T-helper 9 cell (primary cell): Measurements from ENCODE around the gene HOXA10.

Source experiments
- DNase-seq: peaks from one replicate; pipeline ENCODE4 v3.0.0-alpha.2; 2020

The HOXA10 gene

DNA sequence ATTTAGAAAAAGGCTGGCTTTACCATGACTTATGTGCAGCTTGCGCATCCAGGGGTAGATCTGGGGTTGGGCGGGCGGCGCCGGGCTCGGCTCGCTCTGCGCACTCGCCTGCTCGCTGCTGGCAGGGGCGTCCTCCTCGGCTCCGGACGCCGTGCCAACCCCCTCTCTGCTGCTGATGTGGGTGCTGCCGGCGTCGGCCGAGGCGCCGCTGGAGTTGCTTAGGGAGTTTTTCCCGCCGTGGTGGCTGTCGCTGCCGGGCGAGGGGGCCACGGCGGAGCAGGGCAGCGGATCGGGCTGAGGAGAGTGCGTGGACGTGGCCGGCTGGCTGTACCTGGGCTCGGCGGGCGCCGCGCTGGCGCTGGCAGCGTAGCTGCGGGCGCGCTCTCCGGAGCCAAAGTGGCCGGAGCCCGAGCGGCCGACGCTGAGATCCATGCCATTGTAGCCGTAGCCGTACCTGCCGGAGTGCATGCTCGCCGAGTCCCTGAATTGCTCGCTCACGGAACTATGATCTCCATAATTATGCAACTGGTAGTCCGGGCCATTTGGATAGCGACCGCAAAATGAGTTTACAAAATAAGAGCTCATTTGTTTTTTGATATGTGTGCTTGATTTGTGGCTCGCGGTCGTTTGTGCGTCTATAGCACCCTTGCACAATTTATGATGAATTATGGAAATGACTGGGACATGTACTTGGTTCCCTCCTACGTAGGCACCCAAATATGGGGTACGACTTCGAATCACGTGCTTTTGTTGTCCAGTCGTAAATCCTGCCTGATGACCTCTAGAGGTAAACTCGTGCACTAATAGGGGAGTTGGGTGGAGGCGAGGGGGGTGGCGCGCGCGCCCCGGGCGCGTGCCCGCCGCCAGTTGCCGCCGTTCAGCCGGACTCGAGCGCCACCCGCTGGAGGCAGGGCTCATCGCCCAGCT, 30.8 kb downstream of the HOXA10 start, which contains the start of gene HOXA5:
HOXA5 (minus strand) TSS at position 659 of the 927 bp plus-strand sequence; CDS start at position 585, 74 bp downstream.
- no peak for DNase-seq

DNA sequence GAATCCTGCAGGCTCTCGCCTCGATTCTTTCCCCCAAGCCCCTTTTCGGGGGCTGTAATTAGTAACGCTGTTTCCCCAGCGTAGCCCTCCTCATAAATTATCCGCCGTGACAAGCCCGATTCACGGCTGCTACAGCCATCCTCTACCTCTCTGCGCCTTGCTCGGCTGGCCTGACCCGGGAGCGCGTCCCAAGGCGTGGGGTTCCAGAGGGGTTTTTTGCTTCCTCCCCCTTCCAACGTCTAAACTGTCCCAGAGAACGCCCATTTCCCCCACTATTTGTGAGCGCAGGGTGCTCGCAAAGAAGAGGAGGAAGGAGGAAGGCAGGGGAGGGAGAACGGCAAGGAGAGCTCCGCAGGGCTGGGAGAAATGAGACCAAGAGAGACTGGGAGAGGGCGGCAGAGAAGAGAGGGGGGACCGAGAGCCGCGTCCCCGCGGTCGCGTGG, 31.5 kb downstream of the HOXA10 start:
- no peak for DNase-seq

DNA sequence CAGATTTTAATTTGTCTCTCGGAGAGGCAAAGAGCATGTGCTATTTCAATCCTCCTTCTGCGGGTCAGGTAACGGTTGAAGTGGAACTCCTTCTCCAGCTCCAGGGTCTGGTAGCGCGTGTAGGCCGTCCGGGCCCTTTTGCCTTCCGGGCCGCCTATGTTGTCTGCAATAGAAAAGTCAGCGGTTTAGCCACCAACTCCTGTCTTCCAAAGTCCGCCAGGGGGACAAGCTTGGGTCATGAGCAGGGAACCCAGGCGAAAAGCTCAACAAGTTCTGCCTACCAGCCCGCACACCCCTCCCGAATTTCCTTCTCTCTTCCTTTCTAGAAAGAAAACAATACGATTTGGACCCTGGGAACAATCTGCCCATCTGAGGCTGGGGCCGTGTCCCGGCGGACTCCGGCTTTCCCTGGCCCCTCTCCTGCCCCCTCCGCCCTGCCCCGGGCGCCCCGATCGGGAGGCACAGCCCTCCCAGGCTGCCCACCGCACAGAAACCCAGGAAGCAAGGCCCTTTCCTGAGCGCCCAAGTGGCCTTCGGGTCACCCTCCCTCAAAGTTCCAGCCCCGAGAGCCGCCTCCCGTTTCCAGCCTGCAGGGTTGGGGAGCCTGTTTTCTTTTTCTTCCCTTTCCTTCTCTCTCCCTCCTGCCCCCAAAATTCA, 32.1 kb downstream of the HOXA10 start:
- no peak for DNase-seq

DNA sequence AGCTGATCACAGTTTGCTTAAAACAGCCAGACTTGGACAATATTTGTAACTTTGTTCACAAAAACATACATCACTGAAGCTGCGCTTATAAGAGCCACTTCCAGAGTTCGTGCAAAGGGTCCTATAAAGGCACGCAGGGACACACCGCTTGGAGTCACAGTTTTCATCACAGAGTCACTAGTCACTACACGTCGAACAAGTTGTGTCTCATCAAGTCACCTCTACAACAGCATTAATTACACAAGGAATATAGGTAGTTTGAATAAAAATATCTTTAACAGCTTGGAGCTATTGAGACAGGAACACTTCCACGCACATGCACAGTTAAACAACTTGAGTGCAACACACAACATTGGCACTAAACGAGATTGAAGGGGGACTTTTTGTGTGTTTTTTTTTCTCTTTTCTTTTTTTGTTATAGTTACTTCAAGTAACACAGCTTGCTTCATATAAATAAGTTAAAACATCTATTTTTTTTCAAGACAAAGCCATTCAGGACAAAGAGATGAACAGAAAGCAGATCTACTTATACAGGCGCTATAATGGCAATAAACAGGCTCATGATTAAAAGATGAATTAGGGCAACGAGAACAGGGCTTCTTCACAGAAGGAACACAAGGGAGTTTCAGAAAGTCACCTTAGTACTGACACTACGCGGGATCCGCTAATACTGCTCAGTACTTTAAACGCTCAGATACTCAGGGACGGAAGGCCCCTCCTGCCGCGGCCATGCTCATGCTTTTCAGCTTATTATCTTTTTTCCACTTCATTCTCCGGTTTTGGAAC, 32.8 kb downstream of the HOXA10 start:
- DNase-seq, result no peak

DNA sequence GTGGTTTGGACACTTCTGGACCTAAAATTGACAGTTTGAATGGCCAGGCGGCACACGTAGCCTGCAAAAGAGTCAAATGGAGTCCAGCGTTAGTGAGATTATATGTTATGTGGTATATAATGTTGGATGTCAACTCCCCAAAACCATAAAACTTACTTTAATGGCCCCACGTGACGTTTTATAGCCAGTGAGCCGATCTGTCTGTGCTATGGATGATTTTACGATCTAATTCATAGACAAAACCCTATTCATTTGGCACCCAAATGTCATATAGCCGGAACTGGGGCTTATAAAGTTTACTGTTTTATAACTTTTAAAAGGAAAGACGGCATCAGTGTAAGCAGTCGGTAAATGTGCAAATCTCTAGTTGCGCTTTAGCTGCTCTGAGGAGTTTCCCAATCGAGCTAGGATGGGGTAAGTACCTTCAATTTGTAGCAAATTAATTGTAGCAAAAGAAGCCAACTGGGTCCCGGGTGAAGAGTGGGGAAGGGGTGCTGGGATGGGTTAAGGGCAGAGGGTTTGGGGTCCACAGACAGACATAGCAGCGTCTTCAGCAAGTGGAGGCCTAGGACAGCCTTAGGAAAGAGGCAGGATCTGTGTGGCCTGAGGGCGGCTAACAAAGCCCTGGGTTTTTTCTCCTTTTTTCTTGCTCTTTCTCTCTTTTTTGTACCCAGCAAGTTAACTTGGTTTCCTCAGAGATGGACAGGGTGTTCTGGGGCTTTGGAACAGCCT, 33.8 kb downstream of the HOXA10 start:
- no peak for DNase-seq

DNA sequence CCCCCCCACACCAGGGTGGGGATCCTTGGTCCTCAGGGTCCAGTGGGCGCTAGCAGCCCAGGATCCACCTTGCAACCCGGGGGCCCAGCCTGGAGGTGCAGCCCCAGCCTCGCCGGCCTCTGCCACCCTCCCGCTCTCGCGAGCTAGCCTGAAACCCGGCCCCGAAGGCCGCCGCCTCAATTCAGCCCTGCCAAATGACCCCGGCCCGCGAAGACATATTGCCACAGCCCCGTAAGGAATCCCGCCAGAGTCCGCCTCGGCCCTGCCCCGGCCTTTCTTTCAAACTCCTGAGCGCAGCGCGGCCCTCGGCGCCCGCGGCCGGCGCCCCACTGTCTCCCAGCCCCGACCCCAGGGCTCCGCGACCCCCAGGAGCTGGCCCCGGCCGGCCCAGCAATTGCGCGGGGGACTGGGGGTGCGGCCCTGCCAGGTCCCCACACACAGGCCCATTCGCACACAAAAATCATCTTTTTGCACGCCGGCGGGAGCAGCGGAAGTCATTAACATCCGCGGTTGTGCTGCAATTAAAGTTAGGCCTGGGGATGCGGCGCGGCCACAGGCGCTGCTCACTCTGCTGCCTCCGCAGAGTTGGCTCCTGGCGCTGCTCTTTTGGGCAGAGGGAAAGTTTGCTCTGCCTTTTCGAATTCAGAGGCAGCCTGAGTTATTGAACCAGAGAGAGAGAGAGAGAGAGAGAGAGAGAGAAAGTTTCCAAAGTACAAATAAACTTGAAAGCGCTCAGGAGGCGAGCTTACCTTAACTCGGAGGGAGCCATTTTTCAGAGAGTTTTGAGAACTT, 34.6 kb downstream of the HOXA10 start:
- DNase-seq, result no peak

DNA sequence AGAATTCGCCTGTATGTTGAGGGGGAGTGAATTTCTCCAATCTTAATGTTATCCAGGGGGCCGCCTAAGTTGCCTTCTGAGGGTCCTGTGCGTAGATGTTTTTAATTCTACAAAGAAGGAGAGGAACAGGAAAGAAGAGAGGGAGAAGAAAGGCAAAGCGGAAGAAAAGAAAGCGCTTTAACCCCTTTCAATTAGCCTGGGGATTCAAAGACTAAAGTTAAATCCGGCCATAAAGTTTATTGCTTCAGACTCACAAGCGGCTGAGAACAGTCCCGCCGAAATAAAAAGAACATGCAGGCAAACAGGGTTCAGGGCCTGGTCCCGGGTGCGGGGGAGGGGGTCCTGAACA, 35.2 kb downstream of the HOXA10 start:
- DNase-seq, result no peak

DNA sequence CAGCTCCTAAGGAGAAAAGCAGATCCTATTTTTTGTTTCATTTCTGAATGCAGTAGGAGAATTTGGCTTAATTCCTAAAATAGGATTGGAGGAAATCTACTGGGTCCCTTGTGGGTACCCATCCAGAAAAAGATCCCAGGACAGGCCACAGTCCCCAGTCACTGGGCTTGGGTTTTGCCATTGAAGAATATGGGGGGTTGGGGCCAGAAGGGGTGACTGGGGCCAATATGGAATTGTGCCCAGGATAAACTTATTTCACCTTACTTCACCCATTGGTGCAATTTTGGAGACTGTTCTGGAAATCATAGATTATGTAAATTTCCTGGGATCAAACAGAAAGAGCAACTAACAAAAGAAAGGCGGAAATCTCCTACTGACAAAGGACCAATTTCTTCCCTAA, 35.6 kb downstream of the HOXA10 start:
- no peak for DNase-seq

DNA sequence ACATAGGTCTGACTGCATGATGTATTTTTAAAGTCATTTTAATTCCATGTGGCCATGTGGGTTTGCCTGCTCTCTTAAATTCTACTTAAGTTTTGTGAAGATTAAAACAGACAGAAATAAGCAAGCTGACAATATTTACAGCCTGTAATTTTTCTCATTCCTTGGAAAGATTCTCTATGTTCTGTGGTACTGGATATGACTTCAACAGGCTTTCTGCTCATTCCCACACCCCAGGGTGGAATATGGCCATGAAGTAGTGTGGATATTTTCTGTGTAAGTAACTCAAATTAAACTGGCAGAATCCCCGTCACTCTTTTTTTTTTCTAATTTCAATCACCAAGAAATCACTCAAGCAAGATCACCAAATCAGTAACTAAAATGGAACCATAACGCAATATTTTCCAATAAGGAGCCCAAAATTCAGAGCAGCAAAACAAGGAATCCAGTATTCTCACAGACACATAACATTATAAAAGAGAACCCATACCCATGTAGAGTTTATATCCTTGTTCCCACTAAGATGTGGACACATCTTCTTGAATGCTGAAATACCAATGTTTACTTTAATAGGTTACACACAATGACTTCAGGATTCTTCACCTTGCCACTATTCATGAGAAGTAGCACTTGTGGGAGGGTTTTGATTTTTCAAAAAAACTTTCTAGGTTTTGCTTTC, 36.3 kb downstream of the HOXA10 start:
- DNase-seq, result no peak

DNA sequence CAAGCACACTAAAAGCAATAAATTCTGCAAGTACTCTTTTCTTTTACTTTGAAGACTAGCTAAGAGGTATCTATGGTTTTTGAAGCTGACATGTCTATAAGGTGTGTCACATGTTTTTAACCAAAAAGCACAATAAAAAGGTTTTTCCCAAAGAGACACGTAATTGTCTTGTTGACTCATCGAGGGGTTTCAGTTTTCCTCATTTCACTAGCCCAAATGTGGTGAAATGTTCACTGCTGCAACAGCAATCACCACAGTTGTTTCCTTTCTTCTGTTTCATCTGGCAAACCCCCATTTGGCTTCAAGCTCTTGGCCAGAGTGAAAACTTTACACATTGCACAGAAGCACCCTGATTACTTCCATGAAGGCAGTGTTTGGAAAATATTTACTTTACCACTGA, 39.7 kb downstream of the HOXA10 start:
- no peak for DNase-seq

DNA sequence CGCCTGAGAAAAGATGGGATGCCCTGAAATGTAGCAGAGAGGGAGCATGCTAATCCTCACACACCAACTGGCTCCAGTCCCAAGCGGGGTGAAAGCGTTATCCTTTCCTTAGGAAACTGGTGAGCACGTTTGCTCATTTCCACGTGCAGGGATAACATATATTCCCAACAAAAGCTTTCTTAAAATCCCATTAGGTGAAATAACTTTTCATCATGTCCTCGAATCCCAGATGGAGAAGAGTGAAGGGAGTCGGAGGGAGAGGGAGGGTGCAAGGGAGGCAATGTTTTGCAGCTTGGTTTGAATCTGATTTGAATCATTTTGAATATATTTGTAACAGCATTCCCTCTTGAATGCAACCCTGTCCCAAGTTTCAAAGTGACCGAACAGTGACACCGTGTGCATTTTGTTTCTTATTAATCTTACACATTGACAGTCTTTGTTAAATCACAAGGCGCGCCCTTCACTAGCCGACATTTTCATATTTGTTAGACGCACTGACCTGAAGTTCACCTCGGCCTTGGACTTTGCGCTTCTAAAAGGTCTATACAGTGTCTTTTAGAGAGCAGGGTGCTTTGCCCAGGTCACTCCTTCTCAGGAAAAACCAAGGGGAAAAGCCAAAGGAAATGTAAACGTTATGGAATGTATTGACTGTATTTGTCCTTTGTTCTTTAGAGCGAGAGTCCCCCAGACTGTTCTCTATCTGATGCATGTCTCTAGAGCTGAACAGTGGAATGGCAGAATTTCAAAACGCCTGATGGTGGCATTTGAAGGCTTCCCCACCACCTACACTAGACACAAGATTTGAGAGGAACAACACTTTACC, 40.5 kb downstream of the HOXA10 start:
- DNase-seq, result no peak

DNA sequence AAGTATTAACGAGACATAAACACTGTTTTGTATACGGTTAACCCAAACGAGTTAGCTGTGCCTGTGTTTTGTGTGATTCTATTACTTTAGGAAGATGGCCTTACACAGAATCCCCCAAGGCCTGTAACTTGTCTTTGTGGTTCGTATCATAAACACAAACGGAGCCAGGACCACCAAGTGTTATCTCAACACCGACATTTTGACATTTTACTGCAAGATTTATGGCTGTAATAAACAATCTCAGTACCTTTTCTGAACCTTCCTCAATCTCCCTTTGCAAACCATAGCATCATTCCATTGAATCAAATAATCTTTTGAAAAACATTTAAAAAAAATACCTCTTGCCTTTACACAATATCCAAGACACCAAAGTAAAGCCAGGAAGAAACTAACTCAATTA, 41.1 kb downstream of the HOXA10 start:
- DNase-seq, result no peak

DNA sequence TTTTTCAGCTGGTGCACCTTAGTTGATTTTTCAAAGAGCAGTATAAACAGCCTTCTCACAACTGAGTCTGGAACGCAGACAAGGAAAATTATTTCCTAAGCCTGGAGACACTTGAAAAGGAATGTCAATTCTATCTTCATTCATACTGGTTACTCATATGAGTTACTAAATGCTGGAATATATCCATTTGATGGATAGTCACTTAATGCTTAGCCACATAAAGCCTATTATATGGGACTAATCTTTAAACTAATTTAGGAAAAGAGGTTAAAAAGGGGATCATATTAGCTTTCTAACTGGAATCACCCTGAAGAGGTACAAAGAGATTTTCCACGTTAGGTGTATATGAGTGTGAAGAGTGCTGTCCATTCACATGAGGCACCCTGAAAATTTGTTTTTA, 41.9 kb downstream of the HOXA10 start:
- DNase-seq, result no peak

DNA sequence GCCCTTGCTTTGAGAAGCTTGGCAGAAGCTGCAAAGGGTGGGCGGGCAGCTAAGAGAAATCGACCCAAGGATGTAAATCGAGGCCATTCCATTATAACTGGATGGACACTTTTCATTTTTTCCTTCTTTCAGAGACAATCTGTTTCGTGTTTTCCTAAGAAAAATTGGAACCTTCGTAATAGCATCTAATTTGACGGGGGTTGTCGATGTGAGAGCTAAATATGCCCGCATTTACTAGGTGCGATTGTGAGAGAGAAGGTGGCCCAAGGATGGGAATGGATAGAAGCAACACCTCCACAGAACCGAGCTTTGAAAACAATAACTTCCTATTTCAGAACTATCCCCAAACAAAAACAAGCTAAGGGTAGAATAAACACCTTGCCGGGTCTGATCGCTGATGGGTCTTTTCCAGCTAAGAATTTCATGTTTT, 42.7 kb downstream of the HOXA10 start:
- no peak for DNase-seq

DNA sequence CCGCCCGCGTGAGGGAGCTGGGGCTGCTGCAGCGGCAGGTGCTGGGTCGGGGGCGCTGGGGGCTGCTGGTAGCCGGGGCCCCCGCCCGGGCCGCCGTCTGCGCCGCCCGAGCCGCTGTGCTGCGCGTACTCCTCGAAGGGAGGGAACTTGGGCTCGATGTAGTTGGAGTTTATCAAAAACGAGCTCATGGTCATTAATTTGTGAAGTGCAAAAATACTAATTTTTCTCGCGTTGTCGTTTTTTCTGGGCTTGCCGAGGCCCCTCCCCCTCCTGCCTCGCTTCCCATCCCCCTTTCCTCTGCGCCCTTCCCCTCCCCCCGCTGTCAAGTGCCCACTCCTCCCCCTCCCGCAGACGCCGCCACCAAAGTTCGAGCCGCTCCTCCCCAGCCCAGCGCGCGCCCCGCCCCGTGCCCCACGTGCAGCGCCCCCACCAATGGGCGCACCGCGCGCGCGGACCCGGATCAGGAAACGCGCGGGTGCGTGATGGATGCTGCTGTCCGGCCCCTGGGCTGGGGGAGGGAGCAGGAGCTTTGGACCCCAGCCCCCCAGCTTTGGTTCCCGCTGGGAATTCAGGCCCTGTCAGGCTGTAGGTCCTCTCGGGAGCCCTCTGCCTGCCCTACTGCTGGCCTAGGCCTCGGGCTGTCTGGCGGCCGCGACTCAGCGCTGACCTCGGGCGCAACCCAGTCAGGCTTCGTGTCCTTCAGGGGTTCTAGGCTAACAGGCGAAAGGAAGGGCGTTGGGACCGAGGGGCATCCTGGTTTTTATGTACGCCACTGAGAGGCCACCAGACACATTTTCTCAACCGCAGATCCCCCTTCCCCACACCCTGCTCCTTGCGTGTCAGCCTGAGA, 43.4 kb downstream of the HOXA10 start, which contains the start of gene HOXA4:
HOXA4 (minus strand) TSS at position 218 of the 850 bp plus-strand sequence; CDS start at position 194, 24 bp downstream.
- peak; percentile 51 for DNase-seq

DNA sequence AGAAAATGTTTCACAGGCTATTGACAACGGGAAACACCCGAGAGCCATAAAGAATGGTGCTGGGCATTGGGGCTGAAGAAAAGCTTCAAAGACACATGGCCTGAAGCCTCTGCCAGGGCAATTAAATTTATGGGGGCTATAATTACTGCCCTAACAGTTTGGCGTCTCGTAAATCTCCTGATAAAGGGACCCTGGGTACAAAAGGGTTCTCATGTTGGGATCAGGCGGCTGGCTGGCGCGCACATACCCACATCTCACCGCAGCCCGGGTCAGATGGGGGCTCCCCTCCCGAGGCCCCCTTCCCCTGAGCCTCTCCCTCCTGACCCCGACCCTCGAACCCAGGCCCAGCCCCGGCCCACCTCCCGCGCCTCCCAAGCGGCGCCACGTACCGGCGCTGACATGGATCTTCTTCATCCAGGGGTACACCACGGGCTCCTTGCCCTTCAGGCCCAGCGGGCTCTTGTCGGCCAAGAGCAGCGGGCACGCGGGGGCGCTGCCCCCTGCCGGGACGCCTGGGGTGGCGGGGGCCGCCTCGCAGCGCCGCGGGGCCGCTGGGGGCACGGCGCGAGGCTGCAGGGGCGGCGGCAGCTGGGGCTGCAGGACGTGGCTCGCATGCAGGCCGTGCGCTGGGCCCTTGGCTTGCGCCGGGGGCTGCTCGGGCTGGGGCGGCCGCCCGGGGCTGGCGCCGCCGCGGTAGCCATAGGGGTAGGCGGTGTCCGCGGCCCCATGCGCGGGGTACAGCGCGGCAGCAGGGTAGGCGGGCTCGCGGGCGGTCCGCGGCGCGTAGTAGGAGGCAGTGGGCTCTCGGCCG, 44.2 kb downstream of the HOXA10 start:
- no peak for DNase-seq

DNA sequence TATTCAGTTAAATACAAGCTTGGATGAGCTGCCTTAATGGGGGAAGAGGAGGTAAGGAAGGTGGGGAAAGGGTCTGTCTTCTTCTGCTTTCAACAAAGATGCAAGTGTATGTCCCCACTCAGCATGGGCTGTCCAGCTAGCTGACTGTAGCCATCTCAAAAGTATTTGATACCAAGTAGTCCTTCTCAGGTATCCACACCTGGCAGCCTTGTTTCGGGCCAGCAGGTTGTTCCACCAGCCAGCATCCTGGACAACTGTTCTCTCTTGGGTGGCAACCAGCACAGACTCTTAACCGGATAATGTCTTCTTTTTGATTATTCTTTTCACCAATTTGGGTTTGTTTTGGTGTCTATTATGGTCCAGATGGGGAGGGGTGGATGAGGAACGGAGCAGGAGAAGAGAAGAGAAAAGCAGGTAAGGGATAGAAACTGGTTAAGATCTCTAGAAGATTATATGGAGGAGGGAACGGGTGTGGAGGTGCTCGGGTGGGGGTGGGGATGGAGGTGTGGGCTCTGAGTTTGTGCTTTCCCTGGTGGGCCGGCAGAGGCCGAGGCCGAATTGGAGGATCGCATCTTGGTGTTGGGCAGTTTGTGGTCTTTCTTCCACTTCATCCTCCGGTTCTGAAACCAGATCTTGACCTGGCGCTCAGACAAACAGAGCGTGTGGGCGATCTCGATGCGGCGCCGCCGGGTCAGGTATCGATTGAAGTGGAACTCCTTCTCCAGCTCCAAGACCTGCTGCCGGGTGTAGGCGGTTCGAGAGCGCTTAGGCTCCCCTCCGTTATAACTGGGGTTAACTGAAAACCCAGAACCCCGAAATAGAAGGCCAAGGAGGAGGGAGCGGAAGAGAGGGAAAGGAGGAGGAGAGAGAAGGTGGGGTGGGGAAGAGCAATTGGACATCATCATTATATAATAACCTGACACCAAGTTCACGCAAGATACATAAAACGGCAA, 45.1 kb downstream of the HOXA10 start:
- no peak for DNase-seq
